Measurements from ENCODE around the gene FLVCR2.

- TF ChIP-seq CTCF (conservative IDR thresholded peaks at IDR 0.05 in 1 of 2, IDR thresholded peaks at IDR 0.05 in 1 of 2; ENCODE audit: low read depth in 1 of 2, low read length in 2 of 2) (no peak), EZH2 (IDR thresholded peaks at IDR 0.05; ENCODE audit: low read length, missing control alignments) (no peak)
Observed at GRCh38 chr14:75531660-75532317, 46.6 kb upstream of the FLVCR2 start.

All from fibroblast of lung (primary cell).